Dermis blood vessel endothelial cell (primary cell): ENCODE measurements around the gene RASGRF2. TPM values are rescaled to one million over a fixed set of nuclear protein-coding genes. Genes with fewer than 3 reads are reported as not detected.

Experiments
- DNase-seq: peaks from one replicate; pipeline ENCODE4 v3.0.0; 2010
- total RNA-seq: library from RNA; depleted of rRNA; stranded (reverse); fragments of >200 nt; gene quantifications from 2 replicates; pipeline ENCODE4 v1.2.3, GENCODE V29; 2014

The RASGRF2 gene
- total RNA-seq, 1 donor from 2014 or later, result 26.4 TPM

- DNase-seq, result no peak
Measured at GRCh38 chr5:80953587-80953986, 6.6 kb upstream of the RASGRF2 start.

- no peak for DNase-seq
Measured at GRCh38 chr5:80955082-80955590, 5.0 kb upstream of the RASGRF2 start.

- DNase-seq, result no peak
Measured at GRCh38 chr5:80956272-80956671, 3.9 kb upstream of the RASGRF2 start.

- DNase-seq, result peak; percentile 55
Measured at GRCh38 chr5:80957031-80957761, 3.0 kb upstream of the RASGRF2 start.

- DNase-seq, result no peak
Measured at GRCh38 chr5:80958616-80959015, 1.5 kb upstream of the RASGRF2 start.

GRCh38 chr5:80959138-80959537 lies 1.0 kb upstream of the RASGRF2 start:
- DNase-seq, result no peak

- peak; percentile 60 for DNase-seq
Measured at GRCh38 chr5:80960531-80961375, 590 bp downstream of the RASGRF2 start.

- peak; percentile 43 for DNase-seq
Measured at GRCh38 chr5:80961376-80962281, 1.5 kb downstream of the RASGRF2 start.

- no peak for DNase-seq
Measured at GRCh38 chr5:80962630-80963520, 2.7 kb downstream of the RASGRF2 start.

- no peak for DNase-seq
Measured at GRCh38 chr5:80963521-80963895, 3.3 kb downstream of the RASGRF2 start.

- no peak for DNase-seq
Measured at GRCh38 chr5:80963966-80964481, 3.9 kb downstream of the RASGRF2 start.

GRCh38 chr5:80964491-80964890 lies 4.3 kb downstream of the RASGRF2 start:
- DNase-seq, result peak; percentile 47

GRCh38 chr5:80964919-80965318 lies 4.8 kb downstream of the RASGRF2 start:
- no peak for DNase-seq

- peak; percentile 82 for DNase-seq
Measured at GRCh38 chr5:80967500-80968181, 7.5 kb downstream of the RASGRF2 start.

- DNase-seq, result no peak
Measured at GRCh38 chr5:80973027-80973426, 12.9 kb downstream of the RASGRF2 start.

GRCh38 chr5:80975065-80975464 lies 14.9 kb downstream of the RASGRF2 start:
- no peak for DNase-seq

- DNase-seq, result peak; percentile 63
Measured at GRCh38 chr5:80976985-80977384, 16.8 kb downstream of the RASGRF2 start.

GRCh38 chr5:80977764-80978163 lies 17.6 kb downstream of the RASGRF2 start:
- no peak for DNase-seq

GRCh38 chr5:80978772-80979317 lies 18.7 kb downstream of the RASGRF2 start:
- DNase-seq, result no peak

GRCh38 chr5:80982093-80982492 lies 21.9 kb downstream of the RASGRF2 start:
- DNase-seq, result no peak
